Measurements from ENCODE around the gene UBL4B.

DNA sequence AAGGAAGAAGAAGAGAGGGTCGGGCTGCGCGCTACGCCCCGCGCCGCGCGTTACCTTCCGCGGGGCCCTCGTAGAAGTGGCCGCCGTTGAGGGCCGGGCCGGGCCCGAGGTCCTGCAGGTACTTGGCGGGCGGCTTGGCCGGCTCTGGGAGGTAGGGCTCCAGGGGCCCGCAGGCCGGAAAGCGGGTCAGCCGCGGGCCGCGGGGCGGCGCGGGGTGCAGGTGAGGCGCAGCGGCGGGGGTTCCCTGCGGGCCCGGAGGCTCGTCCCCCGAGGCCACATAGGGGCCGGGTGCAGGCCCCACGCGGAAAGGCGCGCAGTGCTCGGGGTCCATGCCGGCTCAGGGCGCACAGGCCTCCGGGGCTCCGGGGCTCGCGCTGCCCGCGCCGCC is 42.0 kb upstream of the UBL4B start:
- no peak for TF ChIP-seq POLR2A (IDR thresholded peaks at IDR 0.05; ENCODE audit: low read depth, low read length)
- no peak for TF ChIP-seq POLR2AphosphoS5 (IDR thresholded peaks at IDR 0.05; ENCODE audit: low read depth, low read length)
- no peak for TF ChIP-seq TAF1 (IDR thresholded peaks at IDR 0.05; ENCODE audit: borderline replicate concordance, low read depth, low read length)
